KMS-11 (cell line): ENCODE data around the gene RTEL1.

Source experiments
- H2AFZ ChIP-seq: fragments of 200-600 bp; sonication (generic); 2 replicates; pipeline ENCODE4 v1.6.1; 2016; ENCODE audit warnings: antibody characterized with exemption, mixed run types, low read depth
- H3K27ac ChIP-seq: fragments of 200-600 bp; sonication (generic); 2 replicates; pipeline ENCODE4 v1.6.1; 2016; ENCODE audit warnings: mild to moderate bottlenecking, mixed run types
- H3K27me3 ChIP-seq: fragments of 200-600 bp; sonication (generic); 2 replicates; pipeline ENCODE4 v1.6.1; 2017; ENCODE audit warnings: mild to moderate bottlenecking, low read depth, mixed run types, moderate library complexity; ENCODE audit not compliant: insufficient read depth
- H3K36me3 ChIP-seq: fragments of 200-600 bp; sonication (generic); 2 replicates; pipeline ENCODE4 v1.6.1; 2017; ENCODE audit warnings: mild to moderate bottlenecking, mixed run types; ENCODE audit not compliant: insufficient read depth
- H3K4me1 ChIP-seq: fragments of 200-600 bp; sonication (generic); 2 replicates; pipeline ENCODE4 v1.6.1; 2016; ENCODE audit warnings: mild to moderate bottlenecking, low read depth, mixed run types; ENCODE audit not compliant: poor library complexity, severe bottlenecking
- H3K4me2 ChIP-seq: fragments of 200-600 bp; sonication (generic); 2 replicates; pipeline ENCODE4 v1.7.0; 2016; ENCODE audit warnings: mild to moderate bottlenecking, mixed run types
- H3K4me3 ChIP-seq: fragments of 200-600 bp; sonication (generic); IDR thresholded peaks from 2 replicates; pipeline ENCODE4 v1.6.1; 2017; ENCODE audit warnings: low read depth, low read length, mixed read lengths; ENCODE audit not compliant: insufficient read depth
- H3K79me2 ChIP-seq: fragments of 200-600 bp; sonication (generic); 2 replicates; pipeline ENCODE4 v1.6.1; 2016; ENCODE audit warnings: low read depth, mixed run types; ENCODE audit not compliant: insufficient read depth
- H3K9ac ChIP-seq: fragments of 200-600 bp; sonication (generic); 2 replicates; pipeline ENCODE4 v1.6.1; 2016; ENCODE audit warnings: mild to moderate bottlenecking, mixed run types
- H4K20me1 ChIP-seq: fragments of 200-600 bp; sonication (generic); 2 replicates; pipeline ENCODE4 v1.6.1; 2016; ENCODE audit warnings: mild to moderate bottlenecking, mixed run types; ENCODE audit not compliant: insufficient read depth
- TF ChIP-seq, protein P1 (sequence below): fragments of 200-600 bp; sonication (generic); conservative IDR thresholded peaks from 2 replicates; pipeline ENCODE4 v1.6.1; 2017; ENCODE audit warnings: low read depth, mild to moderate bottlenecking, antibody characterized with exemption, low read length, moderate library complexity, mixed read lengths

The RTEL1 gene

GRCh38 chr20:63633732-63634131, 24.4 kb upstream of the RTEL1 start:
- Histone ChIP-seq H3K9ac (no peak overlapping the region), H3K27me3 (no peaks in the 10 kb centered on the region; the same call in 1 of the 2 replicates), H3K4me3 (no peak overlapping the region), H2AFZ (no peak overlapping the region), H3K4me1 (peaks cover 4% of the 10 kb centered on the region), H4K20me1 (no peaks in the 10 kb centered on the region), H3K36me3 (no peaks in the 10 kb centered on the region), H3K27ac (no peak overlapping the region), H3K79me2 (peaks cover 3% of the 10 kb centered on the region; the same call in 1 of the 2 replicates), H3K4me2 (no peak overlapping the region)
- TF ChIP-seq, protein P1, sequence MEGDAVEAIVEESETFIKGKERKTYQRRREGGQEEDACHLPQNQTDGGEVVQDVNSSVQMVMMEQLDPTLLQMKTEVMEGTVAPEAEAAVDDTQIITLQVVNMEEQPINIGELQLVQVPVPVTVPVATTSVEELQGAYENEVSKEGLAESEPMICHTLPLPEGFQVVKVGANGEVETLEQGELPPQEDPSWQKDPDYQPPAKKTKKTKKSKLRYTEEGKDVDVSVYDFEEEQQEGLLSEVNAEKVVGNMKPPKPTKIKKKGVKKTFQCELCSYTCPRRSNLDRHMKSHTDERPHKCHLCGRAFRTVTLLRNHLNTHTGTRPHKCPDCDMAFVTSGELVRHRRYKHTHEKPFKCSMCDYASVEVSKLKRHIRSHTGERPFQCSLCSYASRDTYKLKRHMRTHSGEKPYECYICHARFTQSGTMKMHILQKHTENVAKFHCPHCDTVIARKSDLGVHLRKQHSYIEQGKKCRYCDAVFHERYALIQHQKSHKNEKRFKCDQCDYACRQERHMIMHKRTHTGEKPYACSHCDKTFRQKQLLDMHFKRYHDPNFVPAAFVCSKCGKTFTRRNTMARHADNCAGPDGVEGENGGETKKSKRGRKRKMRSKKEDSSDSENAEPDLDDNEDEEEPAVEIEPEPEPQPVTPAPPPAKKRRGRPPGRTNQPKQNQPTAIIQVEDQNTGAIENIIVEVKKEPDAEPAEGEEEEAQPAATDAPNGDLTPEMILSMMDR, result no peak

- Histone ChIP-seq H3K27me3 (no peaks in the 10 kb centered on the region; the same call in 1 of the 2 replicates), H4K20me1 (no peaks in the 10 kb centered on the region), H3K36me3 (no peaks in the 10 kb centered on the region), H3K4me3 (no peak overlapping the region), H3K27ac (no peak overlapping the region), H3K79me2 (no peaks in the 10 kb centered on the region), H3K9ac (no peak overlapping the region), H3K4me1 (no peaks in the 10 kb centered on the region), H3K4me2 (no peak overlapping the region), H2AFZ (no peak overlapping the region)
- TF ChIP-seq, protein P1, result no peak
Observed at GRCh38 chr20:63635431-63636141, 22.5 kb upstream of the RTEL1 start.

GRCh38 chr20:63636752-63637628, 21.1 kb upstream of the RTEL1 start:
- no peak overlapping the region for H3K27ac ChIP-seq
- no peaks in the 10 kb centered on the region for H4K20me1 ChIP-seq
- H3K4me2 ChIP-seq, result no peak overlapping the region
- no peaks in the 10 kb centered on the region for H3K36me3 ChIP-seq
- no peak overlapping the region for H3K4me3 ChIP-seq
- no peak overlapping the region for H3K9ac ChIP-seq
- TF ChIP-seq, protein P1, result no peak
- H3K79me2 ChIP-seq, result no peaks in the 10 kb centered on the region
- H3K4me1 ChIP-seq, result no peaks in the 10 kb centered on the region
- no peak overlapping the region for H2AFZ ChIP-seq
- H3K27me3 ChIP-seq, result no peaks in the 10 kb centered on the region; the same call in 1 of the 2 replicates

GRCh38 chr20:63639093-63639975, 18.8 kb upstream of the RTEL1 start:
- no peaks in the 10 kb centered on the region; the same call in none of the 2 replicates for H3K27me3 ChIP-seq
- no peaks in the 10 kb centered on the region for H3K36me3 ChIP-seq
- H3K4me3 ChIP-seq, result no peak overlapping the region
- no peak overlapping the region for H3K27ac ChIP-seq
- no peaks in the 10 kb centered on the region for H3K79me2 ChIP-seq
- no peak overlapping the region for H3K4me2 ChIP-seq
- TF ChIP-seq, protein P1, result no peak
- H3K9ac ChIP-seq, result no peak overlapping the region
- no peak overlapping the region for H2AFZ ChIP-seq
- H3K4me1 ChIP-seq, result no peaks in the 10 kb centered on the region
- H4K20me1 ChIP-seq, result no peaks in the 10 kb centered on the region
